ENCODE data around the gene SLC16A8.
"Not testable (repeated sequence)": the region's sequence is repeated elsewhere in the genome, so short reads cannot be mapped to it uniquely, and the experiment has no call there.

Gene SLC16A8

GRCh38 chr22:38051261-38051660 is 32.7 kb downstream of the SLC16A8 start:
- DNase-seq: no peak

- DNase-seq: no peak
Observed at GRCh38 chr22:38050720-38051119, 33.3 kb downstream of the SLC16A8 start.

DNA sequence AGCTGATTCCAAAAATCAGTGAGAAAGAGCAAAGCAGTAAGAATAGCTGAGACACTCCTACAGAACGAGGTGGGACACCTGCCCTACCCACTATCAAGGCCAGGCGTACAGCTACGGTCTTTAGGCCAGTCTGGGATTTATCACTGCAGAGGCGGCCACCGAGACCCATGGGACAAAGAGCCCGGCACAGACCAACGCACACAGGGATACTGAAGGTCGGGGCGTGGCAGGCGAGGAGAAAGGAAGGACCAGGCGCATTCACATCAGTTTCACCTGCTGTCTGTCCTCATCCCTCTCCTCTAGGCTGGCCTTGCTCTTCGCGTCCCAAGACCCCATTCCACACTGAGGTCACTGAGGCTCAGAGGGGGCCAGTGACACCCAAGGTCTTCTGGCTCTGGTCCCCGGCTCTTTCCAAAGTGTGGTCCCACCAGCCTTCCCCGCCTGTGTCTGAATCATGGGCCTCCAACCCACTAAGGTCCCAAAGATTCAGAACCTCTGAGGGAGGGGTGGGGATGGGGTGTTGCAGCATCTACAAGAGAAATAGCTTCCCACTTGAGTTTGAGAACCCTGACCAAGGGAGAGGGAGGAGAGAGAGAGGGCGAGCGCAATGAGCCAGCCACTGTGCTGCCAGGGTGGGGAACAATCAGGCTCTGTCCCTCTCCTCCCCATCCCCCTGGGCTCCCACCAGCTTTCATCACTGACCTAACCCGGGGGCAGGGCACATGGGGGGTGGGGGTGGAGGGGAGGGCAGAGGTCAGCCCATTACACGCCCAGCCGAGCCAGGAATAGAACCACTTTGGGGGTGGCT is 34.0 kb downstream of the SLC16A8 start:
- peak in 46 of 58 donors; percentile 17 to 86 (median 64) for DNase-seq

DNA sequence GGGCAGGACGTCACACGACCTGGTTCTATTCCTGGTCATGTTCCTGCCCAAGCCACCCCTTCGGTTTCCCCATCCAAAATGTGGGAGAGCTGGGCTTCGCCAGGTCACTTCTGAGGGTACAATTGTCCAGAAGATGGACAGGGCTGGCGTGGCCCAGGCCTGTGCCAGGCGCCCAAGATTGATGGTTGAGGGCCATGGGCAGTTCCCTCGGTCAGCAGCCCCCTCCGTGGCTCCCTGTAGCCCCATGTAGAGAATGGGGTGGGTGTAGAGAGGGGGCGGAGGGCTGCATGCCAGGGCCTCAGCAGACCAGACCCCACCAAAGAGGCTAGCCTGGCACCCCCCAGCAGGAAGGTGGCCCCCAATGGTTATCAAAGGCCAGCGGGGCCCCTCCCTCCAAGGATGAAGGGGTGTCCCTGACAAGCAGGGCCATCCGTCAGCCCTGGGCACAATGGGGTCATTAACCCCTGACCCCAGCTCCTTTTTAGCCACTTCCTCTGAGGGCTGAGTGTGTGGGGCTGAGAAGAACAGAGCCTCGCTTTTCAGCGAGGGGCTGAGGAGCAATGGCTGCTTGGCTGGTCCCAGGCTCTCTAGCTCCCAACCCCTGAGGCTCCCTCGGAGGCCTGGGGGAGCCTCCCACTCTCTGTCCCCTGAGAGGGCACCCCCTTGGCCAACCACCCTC is 37.8 kb downstream of the SLC16A8 start:
- DNase-seq: no peak

DNA sequence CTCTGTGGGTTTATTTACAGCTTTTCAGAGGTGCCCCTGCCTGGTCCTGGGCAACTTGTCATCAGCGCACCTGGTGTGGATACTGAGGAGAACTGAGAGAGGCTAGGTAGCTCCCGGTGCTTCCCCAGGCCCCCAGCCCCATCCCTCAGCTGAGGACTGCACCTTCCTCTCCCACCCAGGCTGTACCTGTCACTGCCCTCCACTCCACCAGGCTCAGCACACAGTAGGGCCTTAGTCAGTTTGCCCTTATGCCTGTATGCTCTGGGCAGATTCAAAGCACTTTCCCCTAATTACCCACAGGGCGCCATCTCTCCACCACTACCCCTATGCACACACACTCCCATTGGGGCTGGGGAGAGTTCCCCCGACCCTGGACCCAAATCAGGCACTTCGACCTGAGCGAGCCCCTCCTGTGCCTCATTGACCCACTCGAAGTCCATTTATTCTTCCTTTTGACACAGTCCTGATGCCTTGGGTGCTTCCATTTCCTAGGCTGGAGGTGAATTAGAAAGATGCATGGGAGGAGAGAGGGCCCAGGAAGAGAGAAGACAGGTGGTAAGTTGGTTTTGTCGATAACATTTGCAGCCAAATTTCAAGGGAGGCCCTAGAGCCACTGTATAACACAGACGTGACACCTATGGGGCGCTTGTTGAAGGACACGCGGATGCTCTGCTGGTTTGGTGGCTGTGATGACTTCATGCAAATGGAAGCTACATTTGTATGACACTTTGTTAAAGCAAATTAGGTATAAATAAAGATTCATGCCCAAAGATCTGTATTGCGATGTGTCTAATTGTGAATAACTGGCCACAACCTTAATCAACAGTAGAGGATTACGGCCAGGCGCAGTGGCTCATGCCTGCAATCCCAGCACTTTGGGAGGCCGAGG is 40.6 kb downstream of the SLC16A8 start:
- no peak for DNase-seq

DNA sequence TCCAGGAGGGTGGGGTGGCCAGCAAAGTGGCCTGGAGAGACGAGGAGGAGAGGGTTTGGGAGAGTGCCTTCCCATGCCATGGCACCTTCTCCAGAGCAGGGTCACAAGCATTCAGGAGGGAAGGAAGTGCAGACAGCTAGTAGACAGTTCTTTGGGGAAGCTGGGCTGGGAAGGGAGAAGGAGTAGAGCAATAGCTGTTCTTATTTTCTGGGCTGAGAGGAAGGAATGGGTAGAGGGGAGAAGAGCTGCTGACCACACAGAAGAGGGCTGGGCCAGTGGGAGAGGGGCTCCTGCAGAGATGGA is 41.5 kb downstream of the SLC16A8 start:
- DNase-seq: no peak

GRCh38 chr22:38041760-38042487 is 42.1 kb downstream of the SLC16A8 start:
- no peak for DNase-seq

GRCh38 chr22:38040953-38041759 is 42.8 kb downstream of the SLC16A8 start:
- peak in 2 of 58 donors; percentile 44 to 59 for DNase-seq

DNA sequence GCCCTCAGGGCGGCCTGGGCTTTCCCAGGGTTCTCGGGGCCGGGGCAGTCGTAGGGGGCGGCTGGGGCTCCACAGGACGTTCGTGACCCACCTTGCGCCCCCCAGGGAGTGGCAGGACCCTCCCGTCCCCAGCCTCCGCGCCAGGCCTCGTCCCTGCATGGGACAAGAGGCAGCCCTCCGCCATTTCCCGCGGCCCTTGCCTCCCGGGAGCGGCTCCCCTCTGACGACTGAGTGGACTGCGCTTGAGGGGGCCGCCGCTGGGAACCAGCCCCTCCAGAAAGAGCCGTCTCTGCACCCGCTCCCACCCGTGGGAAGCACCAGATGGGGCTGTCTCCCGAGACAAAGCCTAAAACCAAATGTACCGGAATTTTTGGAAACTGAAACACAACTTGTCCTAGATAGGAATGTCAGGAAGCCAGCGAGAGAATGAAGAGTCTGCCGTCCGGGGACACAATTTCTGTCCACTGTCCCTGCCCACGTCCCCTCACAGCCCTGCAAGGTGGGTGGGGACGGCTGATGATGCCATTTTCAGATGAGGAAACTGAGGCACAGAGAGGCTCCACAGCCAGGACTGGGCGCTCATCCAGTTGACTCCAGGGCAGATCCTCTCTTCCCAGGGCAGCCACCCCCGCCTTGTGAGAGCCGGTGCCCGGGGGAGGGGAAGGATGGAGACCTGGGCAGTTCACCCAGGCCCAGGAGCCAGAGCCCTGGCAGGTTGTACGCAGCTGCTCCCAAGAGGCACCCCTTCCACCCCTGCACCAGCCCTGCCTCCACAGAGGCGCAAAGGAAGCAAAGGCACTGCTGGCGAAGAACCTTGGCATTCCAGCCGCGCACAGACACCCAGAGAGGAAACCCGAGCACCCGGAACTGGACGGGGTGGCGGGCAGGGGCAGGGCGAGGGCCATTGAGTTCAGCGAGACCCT is 44.8 kb downstream of the SLC16A8 start:
- DNase-seq: peak in 5 of 58 donors; percentile 38 to 70 (median 61)

DNA sequence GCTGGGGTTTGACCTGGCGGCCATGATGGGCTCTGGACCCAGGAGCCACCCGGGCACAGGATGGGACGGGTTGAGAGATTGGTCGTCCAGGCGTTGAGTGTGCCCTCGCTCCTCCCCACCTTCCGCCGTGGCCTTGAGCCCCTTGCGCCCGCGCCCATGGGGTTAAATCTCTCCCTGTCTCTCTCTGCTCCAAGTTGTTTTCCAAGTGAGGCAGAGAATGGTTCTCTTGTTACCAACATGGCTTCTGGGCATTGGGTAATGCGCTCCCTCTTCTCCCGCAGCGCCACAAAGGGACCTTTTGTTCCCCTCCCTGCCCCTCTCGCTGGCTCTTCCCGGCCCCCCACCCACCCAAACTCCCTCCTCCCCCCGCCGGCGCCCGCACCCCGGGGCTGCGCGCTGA is 45.6 kb downstream of the SLC16A8 start:
- peak in 48 of 58 donors; percentile 29 to 92 (median 71) for DNase-seq

DNA sequence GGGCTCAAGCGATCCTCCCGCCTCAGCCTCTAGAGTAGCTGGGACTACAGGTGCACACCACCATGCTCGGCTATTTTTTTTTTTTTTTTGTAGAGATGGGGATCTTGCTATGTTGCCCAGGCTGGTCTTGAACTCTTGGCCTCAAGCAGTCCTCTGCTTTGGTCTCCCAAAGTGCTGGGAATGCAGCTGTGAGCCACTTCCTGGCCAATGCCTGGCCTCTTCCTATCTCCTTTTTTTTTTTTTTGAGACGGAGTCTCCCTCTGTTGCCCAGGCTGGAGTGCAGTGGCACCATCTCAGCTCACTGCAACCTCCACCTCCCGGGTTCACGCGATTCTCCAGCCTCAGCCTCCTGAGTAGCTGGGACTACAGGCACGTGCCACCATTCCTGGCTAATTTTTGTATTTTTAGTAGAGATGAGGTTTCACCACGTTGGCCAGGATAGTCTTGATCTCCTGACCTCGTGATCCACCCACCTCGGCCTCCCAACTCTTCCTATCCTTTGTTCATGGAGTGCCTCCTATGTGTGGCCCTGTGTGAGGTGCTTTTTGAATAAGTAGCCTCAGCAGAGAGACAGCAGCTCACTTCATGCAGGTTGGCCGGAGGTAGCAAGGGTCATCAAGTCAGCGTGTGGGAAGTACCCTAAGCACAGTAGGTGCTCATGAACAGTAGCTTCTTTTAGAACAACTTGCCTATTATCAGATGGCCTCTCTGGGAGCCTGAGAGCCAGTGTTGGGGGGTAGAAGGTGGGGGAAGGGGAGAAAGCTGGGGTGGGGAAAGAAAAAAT is 46.4 kb downstream of the SLC16A8 start:
- not testable (repeated sequence) for DNase-seq

- no peak for DNase-seq
Observed at GRCh38 chr22:38036392-38037062, 47.5 kb downstream of the SLC16A8 start.

GRCh38 chr22:38035530-38035885 is 48.5 kb downstream of the SLC16A8 start:
- no peak for DNase-seq

DNA sequence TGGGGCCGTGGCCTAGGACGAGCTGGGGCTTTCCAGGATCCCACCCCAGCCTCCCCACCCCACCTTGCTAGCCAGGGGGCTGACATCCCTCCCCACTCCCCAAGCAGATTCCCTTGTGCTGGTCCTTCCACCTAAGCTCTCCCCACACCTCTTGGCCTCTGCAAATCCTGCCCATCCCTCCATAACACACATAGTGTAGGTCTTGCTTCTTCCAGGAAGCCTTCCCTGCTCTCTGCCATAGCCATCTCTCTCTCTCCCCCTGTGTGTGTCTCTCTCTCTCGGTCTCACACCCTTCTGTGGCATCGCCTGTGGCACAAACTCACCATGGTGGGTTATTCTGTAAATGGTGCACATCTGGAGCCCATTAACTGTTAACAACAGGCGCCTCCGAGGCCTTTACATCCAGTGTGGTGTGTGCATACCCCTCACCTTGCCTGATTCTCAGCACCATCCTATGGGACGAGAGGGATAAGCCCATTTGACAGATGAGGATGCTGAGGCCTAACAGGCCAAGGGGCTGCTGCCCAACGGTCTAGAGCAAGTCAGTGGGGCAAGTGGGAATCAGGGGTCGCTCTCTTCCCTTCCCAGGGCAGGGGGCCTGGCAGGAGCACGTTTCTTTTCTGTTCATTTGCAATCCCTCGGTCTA is 49.0 kb downstream of the SLC16A8 start:
- no peak for DNase-seq

DNA sequence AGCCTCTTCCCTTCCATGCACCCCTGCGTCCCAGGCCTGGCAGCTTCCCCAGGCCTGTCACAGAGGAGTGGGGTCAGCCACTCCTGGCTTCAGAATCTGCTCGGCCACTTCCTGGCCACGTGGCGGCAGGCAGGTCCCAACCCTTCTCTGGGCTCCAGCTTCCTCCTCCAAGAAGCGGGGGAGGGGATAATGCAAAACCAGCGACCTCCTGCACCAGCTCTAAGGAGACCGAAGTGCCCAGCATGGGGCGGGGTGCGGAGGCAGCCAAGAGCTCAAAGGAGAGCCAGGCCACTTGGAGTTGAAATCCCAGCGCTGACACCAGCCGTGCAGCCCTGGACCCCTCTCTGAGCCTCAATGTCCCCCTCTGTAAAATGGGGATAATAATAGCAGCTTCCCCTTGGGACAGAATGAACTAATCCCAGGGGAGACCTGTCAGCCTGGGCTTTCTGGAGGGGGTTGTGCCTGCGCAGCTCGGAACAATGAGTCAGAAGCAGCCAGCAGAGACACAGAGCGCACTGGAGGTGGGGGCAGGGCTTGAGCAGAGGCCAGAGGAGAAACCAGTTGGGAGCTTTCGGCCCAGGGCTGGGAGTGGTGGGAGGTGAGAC is 49.6 kb downstream of the SLC16A8 start:
- peak in 54 of 58 donors; percentile 52 to 92 (median 81) for DNase-seq

- DNase-seq: peak in 55 of 58 donors; percentile 54 to 97 (median 84)
Observed at GRCh38 chr22:38033522-38034277, 50.3 kb downstream of the SLC16A8 start.
